SKM-1 (cell line): ENCODE measurements around the gene DDA1.

Experiments used
- DNase-seq: peaks from one replicate; lab custom pipeline; 2025; ENCODE audit not compliant: unreplicated experiment; lab: John Stamatoyannopoulos, UW

DDA1 gene

GRCh38 chr19:17328517-17329365 is 19.4 kb downstream of the DDA1 start:
- no peak for DNase-seq

GRCh38 chr19:17329366-17330261 is 20.3 kb downstream of the DDA1 start:
- DNase-seq = no peak

- no peak for DNase-seq
Measured at GRCh38 chr19:17330262-17331044, 21.1 kb downstream of the DDA1 start.

- DNase-seq = no peak
Measured at GRCh38 chr19:17331045-17331558, 21.7 kb downstream of the DDA1 start.

- DNase-seq = no peak
Measured at GRCh38 chr19:17332360-17332676, 23.0 kb downstream of the DDA1 start.

- peak; percentile 53 for DNase-seq
Measured at GRCh38 chr19:17332677-17333581, 23.6 kb downstream of the DDA1 start.

GRCh38 chr19:17333611-17334413 is 24.4 kb downstream of the DDA1 start:
- peak; percentile 33 for DNase-seq

- peak; percentile 97 for DNase-seq
Measured at GRCh38 chr19:17334414-17335409, 25.3 kb downstream of the DDA1 start, which contains the start of gene ANO8. TSS of gene ANO8 (minus strand) at chr19:17334855. CDS start at chr19:17334670, 185 bp downstream.

- no peak for DNase-seq
Measured at GRCh38 chr19:17335575-17335974, 26.2 kb downstream of the DDA1 start.

- peak; percentile 98 for DNase-seq
Measured at GRCh38 chr19:17336872-17337674, 27.7 kb downstream of the DDA1 start, which contains the start of gene GTPBP3. TSS of gene GTPBP3 (plus strand) at chr19:17337553. CDS start at chr19:17337612, 59 bp downstream.

- DNase-seq = no peak
Measured at GRCh38 chr19:17337675-17338432, 28.5 kb downstream of the DDA1 start.

- no peak for DNase-seq
Measured at GRCh38 chr19:17338433-17339078, 29.2 kb downstream of the DDA1 start.

GRCh38 chr19:17339088-17339741 is 29.9 kb downstream of the DDA1 start:
- DNase-seq = no peak

GRCh38 chr19:17340302-17340870 is 31.0 kb downstream of the DDA1 start:
- no peak for DNase-seq

- DNase-seq = no peak
Measured at GRCh38 chr19:17340871-17341357, 31.6 kb downstream of the DDA1 start.
